ENCODE data around the gene MRTO4. TPM values are rescaled to one million over a fixed set of nuclear protein-coding genes. Genes with fewer than 3 reads are reported as not detected.

MRTO4 gene
- total and polyA plus RNA-seq, 9 of the 15 experiments (the other 6 are each of a cell fraction or from before 2014, with no cell fraction given) = 62.0 to 173 (median 146) TPM

- TF ChIP-seq ZNF717 (CRISPR knock-in tag; IDR thresholded peaks at IDR 0.05) (no peak), SETDB1 (IDR thresholded peaks at IDR 0.05; ENCODE audit: low read length) (no peak), HMGXB4 (CRISPR knock-in tag; IDR thresholded peaks at IDR 0.05) (no peak), LCOR (CRISPR knock-in tag; IDR thresholded peaks at IDR 0.05) (peak; percentile 30; the same call in 1 of the 2 replicates), SFPQ (IDR thresholded peaks at IDR 0.05; ENCODE audit: low read depth, low read length) (no peak), YY1 (IDR thresholded peaks at IDR 0.05; ENCODE audit: borderline replicate concordance in 1 of 3, control insufficient read depth in 1 of 3, extremely low read depth in 1 of 3, insufficient read depth in 3 of 3, insufficient read length in 1 of 3, insufficient replicate concordance in 2 of 3, low read depth in 1 of 3, low read length in 2 of 3) (peak in 1 of 3 experiments; percentile 27), ZC3H4 (CRISPR knock-in tag; IDR thresholded peaks at IDR 0.05; ENCODE audit: borderline replicate concordance) (peak; percentile 40; the same call in 1 of the 2 replicates), SIN3A (IDR thresholded peaks at IDR 0.05; ENCODE audit: borderline replicate concordance in 2 of 2, control insufficient read depth in 1 of 2, low read depth in 2 of 2, low read length in 2 of 2) (peak; percentile 8 to 44; a peak in 2 of 4 replicates), HDAC1 (IDR thresholded peaks at IDR 0.05) (no peak; a peak in 2 of 4 replicates), SRF (CRISPR knock-in tag; IDR thresholded peaks at IDR 0.05) (peak in 1 of 2 experiments; percentile 92; a peak in 2 of 4 replicates), POLR2AphosphoS5 (IDR thresholded peaks at IDR 0.05; ENCODE audit: control insufficient read depth, insufficient read depth, low read depth, low read length) (0 out of 2 replicates have a peak, but pooled peaks have one; percentile 60), MAFK (IDR thresholded peaks at IDR 0.05; ENCODE audit: low read length) (peak; percentile 70; the same call in 1 of the 2 replicates), PPARD (CRISPR knock-in tag; IDR thresholded peaks at IDR 0.05) (no peak), KLF13 (tag; IDR thresholded peaks at IDR 0.05; ENCODE audit: borderline replicate concordance, low read depth) (peak; percentile 72; the same call in 1 of the 2 replicates)
These were observed 42.1 kb upstream of the MRTO4 start (continued) for GRCh38 chr1:19209439-19209989.

All from K562 (cell line).